ENCODE results near the gene AHDC1.
A peak's percentile ranks its signal among the peaks of the same experiment; 100 is the strongest.
"Not testable (repeated sequence)": the region's sequence is repeated elsewhere in the genome, so short reads cannot be mapped to it uniquely, and the experiment has no call there.

Gene AHDC1

DNA sequence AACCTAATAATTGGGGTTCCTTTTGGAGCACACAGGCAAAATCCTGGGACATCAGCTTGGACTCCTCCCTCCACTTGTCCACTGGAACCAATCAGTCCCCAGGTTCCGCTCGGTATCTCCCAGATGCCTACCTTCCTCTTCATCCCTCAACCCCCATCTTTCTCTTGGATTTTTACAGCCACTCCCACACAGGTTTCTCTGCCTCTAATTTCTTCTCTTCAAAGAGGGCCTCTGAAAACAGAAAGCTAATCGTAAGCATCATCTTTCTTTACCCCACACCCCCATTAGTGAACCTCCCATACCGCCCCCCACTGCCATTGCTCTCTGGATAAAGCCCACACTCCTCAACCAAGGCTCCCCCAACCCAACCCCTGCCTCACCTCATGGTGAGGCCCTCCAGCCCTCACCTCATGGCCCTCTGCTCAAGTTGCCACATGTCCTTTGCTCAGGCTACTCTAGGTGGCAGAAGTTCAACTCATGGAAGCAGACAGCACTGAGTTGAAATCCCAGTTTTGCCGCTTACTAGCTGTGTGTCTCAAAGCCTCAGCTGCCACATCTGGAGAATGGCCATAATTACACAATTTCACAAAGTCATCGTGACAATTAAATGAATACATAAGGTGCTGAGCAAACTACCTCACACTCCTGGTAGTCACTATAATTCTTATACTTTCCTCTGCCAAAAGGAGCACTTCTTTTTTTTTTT, 95.8 kb downstream of the AHDC1 start:
- DNase-seq, result no peak

DNA sequence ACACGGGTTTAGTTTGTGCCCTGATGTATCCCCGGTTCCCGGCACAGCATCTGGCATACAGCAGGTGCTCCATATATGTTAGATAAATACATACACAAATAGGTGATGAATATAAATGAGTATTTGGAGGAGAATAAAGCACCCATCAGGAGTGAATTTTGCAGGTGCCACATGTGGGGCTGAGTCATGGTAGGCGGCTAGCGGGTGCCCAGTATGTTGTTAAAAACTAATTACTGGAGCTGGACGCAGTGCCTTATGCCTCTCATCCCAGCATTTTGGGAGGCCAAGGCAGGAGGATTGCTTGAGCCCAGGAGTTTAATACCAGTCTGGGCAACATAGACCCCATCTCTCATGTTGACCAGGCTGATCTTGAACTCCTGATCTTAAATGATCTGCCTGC, 97.2 kb downstream of the AHDC1 start:
- no peak for DNase-seq

DNA sequence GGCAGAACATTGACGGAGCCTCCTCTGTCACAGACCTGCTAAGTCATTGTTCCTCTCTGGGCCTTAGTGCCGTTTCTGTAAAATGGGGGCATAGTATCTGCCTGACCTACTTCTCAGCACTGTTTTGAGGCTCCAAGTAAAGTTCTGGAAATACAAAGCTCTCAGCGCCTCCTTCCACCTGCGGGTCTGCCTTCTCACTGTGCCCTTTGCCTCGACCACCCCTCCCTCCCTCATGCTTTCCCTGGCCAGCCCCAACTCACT, 98.6 kb downstream of the AHDC1 start:
- no peak for DNase-seq

DNA sequence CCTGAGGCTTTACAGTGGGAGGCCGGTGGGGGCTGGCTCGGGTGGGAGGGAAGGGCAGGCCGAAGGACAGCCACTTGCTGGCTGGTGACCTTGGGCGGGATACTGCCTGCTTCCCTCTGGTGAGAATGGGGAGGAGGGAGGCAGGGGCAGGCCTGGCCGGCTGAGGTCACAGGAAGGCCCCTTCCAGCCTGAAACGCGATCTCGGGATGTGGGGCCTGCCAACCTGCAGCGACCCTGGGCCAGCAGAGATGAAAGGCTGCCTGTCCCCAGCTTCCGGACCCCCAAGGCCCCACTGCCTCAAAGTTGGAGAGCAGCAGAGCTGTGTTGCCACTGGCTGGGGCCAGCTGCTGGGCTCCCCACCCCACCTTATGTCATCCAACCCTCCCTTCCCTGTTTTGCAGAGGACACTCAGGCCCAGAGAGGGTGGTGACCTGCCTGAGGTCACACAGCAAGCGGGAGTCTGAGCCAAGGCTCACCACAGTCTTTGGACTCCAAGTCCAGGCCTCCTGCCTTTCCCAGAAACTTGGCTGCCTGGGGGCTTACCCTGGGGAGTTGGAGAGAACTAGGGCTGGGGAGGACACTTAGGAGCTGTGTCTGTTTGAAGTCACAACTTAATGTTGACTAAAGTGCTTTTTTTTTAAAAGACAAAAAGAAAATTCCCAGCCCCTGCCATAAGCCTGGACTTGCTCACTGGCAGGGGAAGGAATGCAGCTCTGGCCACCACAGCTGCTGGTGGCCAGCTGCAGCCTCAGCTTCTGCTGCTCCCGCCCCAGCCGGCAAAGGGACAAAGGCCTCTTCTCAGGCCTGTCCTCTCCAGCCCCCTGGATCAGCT, 99.1 kb downstream of the AHDC1 start:
- no peak for DNase-seq

DNA sequence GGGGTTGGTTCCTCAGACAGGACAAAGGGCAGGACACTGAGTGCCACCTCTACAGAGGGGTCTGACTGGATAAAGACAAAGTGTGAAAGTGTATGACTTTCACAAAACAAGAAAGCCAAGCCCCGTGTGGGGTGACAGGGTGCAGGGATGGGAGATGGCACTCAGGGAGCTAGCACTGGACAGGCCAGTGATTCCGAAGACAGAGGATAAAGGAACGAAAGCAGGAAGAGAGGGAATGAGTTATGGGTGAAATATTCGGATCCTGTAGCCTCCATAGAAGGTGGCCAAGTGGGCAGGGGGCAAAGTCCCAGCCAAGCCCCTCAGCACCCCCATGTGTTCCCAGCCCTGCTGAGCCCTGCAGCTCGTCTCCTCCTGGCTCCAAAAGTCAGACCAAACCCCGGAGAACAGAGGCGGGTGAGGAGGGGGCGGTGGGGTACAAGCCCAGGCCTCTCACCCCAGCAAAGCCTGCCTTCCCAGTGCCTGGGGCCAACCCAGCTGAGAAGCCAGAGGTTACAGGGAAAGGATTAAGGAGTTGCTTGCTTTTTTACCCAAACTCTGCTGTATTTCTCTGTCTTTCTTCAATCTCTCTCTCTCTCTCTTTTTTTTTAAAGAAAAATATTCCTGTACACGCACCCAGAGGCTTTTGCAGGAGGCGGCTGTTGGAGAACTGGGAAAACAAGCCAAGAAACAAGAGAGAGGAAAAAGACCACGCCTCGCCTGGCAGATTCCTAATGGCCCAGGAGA, 99.9 kb downstream of the AHDC1 start:
- DNase-seq, result no peak

DNA sequence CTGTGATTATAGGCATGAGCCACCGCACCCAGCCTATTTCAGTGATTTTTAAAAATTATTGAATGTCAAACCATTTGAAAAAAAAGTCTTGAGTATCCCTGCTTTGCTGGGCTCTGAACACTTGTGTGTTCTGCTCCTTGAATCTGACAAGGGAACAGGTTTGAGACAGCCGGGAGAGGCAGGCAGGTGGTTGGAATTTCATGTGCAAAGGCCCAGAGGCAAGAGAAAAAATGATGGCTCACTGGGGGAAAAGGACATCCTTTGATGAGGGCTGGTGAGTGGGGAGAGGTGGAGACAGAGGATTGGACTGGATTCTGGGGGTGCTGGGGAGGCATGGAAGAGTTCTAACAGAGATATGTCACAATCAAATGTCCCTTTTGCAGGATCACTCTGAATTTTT, 100.9 kb downstream of the AHDC1 start:
- DNase-seq, result no peak

DNA sequence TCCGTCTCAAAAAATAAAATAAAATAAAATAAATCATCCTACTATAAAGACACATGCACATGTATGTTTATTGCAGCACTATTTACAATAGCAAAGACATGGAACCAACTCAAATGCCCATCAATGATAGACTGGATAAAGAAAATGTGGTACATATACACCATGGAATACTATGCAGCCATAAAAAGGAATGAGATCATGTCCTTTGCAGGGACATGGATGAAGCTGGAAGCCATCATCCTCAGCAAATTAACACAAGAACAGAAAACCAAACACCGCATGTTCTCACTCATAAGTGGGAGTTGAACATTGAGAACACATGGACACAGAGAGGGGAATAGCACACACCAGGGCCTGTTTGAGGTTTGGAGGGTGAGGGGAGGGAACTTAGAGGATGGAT, 102.8 kb downstream of the AHDC1 start:
- DNase-seq, result not testable (repeated sequence)

DNA sequence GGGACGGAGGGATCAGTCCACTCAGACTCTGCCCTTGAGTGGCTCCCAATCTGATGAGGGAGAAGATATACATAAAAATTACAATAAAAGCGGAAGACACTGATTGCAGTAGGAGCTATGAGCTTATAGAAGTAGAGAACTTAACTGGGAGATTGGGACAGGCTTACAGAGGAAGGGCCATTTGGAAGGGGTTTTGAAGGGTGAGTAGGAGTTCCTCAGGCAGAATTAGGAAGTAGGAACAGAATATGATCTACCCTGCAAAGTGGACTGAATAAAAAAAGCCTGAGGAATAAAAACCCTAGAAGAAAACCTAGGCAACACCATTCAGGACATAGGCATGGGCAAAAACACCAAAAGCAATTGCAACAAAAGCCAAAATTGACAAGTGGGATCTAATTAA, 104.8 kb downstream of the AHDC1 start:
- DNase-seq, result no peak

DNA sequence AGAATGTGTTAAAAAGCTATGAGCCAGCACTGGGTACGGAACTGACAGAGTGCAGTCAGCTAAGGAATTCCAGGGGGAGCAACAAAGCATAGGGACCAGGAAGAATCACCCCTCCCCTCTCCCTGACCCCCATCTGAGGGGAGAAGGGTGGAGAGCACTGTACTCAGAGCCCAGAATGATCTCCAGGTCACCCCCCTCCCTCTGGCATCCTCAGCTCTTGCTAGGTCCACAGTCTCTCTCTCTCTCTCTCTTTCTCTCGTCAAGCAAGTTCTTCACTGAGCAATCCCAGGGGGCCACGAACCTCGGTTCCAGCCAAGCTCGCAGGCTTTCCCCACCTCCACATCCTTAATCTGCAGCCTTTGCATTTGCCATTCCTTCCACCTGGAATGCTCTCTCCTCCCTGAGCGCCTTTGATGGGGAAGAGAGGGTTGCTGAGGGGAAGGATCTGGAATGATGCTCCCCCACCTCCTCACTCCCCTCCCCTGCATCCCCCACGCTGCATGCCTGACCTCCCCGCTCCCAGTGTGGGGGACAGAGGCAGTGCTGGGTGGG, 107.3 kb downstream of the AHDC1 start:
- DNase-seq, result no peak

DNA sequence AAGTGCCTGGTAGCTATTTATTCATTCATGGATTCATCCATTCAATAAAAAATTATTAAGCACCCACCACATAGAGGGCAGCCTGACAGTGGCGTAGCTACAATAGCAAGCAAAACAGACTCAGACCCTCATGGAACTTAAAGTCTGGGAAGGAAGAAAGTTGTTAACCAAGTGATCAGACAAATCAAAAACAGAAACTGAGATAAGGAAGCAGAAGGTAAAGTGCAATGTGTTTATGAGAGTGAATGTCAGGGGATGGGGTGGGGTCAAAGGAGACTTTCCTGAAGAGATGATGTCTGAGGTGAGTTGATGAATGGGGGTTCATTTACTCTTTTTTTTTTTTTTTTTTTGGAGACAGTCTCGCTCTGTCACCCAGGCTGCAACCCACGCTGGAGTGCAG, 111.1 kb downstream of the AHDC1 start:
- no peak for DNase-seq

DNA sequence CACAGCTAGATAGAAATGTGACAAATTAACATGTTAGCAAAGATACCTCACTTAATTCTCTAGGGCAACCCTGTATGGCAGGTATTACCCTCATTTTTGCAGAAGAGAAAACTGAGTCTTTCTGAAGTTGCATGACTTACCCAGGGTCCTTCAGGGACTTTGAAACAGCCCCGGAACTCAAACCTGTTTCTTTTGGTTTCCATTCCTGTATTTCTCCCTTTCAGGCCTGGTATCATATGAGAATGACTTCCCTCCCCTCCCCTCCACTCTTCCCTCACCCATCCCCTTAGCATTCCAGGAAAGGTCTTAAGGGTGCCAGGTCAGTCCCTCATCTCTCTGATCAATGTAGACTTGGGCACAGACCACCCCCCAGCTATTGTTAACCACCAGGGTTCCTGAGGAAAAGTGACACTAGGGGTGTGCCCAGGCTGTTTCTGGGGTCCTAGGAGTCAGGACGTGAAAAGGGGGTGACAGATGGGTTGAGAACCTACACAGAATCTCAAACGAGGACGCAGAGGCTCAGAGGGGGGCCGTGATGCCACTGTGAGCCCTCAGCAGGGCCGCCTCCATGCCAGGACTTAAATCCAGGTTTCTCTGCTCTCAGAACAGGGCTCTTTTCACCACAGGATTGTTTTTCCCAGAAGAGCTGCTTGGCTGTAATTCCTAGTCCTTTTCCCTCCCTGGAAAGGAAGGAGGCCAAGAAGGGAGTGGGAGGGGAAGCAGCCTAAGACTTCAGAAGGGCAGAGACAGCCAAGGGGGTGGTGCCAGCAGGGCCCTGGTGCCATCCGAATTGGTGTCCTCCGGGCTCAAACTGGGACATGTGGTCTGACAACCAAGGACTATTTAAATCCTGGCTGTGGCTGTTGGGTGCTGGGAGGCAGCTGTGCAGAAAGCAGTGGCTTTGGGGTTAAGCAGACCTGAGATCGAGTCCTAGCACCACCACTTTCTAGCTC, 111.9 kb downstream of the AHDC1 start:
- no peak for DNase-seq

DNA sequence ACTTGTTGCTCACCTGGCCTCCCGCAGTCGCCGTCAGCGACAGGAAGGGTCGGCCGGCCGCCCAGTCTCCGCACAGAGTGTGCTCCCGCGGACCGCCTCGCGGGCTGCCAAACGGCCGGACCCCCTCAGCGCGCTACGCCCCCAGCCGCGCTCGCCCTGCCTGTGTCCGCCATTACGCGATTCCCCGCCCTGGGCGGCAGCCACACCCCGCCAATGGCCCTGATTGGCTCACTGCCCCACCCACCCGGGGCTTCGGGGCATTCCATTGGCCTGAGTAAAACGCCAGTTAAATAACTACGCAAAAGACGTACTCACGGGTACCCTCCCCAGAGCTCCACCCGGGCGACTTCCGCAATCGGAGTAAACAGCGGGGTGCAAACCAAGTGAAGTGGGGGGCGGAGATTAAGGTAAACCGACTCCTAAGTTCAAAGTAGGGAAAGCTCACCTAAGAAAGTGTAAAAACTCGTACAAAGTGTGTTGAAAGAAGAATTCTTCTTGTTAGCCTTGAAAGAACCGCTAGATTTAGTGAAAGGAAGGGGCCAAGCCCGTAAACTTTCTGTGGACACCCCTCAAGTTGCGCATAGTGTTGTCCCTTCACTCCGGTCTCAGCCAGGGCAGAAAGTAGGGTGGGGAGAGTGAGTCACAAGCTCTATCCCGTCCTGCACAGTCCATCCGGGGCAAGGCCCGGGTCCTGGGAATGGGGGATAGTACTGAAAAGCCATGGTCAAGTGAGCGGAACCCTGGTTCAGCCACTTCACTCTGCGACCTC, 113.8 kb downstream of the AHDC1 start, which contains the start of gene WASF2:
Gene WASF2, minus strand, starts transcription at position 195 of the 769 bp plus-strand sequence. CDS start 61,277 bp downstream, outside the sequence.
- DNase-seq, result peak; percentile 88 to 95 (median 92)

DNA sequence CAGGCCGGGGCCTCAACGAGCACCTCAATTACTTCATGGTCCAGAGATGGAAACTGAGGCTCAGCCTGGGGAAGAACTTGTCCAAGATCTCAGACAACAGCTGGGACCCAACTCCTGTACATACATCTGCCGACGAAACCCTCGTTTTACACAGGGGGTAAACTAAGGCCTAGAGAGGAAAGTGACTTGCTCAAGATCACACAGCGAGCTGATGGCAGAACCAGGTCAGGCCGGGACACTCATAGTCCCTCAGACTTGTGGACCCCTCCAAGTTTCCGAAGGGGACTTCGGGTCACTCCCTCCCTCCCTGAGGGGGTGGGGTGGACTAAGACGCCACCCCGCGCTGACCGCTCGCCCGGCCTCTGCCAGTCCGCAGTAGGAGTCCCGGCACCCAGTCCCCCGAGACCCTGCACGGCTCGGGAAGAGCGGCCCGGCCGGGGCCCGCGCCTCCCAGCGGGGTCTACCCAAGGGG, 114.4 kb downstream of the AHDC1 start:
- peak in 1 of 4 experiments; percentile 35 for DNase-seq

DNA sequence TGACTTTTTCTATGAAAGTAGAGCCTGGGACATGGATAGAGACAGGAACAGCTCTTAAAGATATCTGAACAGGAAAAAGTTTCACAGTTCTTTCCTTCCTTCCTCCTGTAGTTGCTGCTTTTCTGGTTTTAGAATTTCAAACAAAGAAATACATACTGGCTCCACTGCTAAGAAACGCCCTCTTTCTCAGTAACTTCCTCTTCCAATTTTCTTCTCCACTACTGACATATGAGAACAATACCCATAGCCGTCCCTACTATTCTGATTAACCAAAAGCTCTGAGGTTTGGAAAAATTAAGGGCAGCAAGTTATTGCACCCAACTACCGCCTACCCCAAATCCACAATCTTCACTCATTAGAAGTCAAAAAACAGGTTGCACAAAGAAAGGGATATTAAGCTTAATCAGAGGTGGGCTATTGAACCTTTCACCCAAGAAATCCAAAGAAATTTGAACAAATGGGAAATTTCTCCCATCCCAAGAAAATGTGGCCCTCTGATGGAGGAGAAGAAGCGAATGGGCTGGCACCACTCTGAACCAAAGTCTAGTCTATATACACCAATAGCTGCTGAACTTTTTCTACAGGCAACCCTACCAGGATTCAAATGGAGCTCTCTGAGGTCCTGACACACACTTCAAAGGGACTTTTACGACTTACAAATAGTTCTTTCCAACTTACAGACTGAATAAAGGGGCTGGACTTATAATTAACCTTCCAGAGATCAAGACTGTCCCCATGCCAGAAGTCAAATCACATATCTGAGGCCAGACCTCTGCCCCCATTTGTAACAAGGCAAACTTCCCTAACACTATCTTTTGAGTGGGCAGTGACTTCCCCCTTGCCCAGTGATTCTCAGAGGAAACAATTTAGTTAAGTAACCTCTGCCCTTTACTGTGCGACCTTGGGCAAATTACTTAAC, 115.7 kb downstream of the AHDC1 start:
- no peak for DNase-seq

DNA sequence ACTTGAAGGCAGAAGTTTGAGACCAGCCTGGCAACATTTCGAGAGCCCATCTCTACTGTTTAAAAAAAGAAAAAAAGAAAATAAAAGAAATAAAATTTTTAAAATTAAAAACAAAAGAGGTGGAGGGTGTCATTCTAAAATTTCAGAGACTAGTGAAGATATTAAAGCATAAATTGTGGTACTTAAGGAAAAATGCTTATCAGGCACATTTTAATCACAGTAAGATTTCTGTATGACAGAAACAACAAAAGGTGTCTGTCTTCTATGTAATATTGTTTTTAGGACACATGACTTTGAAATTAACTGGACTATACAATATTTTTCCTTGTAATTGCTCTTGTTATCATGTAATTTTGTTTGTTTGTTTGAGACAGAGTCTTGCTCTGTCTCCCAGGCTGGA, 118.6 kb downstream of the AHDC1 start:
- DNase-seq, result no peak
